Suppressor macrophage treated with lipopolysaccharide for 1 hour (primary cell): ENCODE data around the gene SET.
A peak's percentile ranks its signal among the peaks of the same experiment; 100 is the strongest.

Source experiments
- DNase-seq, 3 donors: peaks; one replicate each; pipeline ENCODE4 v3.0.0-alpha.2; 2020 to 2022

Gene SET

GRCh38 chr9:128732576-128732975, 43.6 kb downstream of the SET start:
- no peak for DNase-seq

GRCh38 chr9:128733256-128733655, 44.2 kb downstream of the SET start:
- DNase-seq = peak; percentile 71 to 81 (median 76)

GRCh38 chr9:128735373-128735772, 46.4 kb downstream of the SET start:
- no peak for DNase-seq

- no peak for DNase-seq
Measured at GRCh38 chr9:128742401-128742800, 53.4 kb downstream of the SET start.

- no peak for DNase-seq
Measured at GRCh38 chr9:128743421-128743820, 54.4 kb downstream of the SET start.
